Activated B cell treated with CpG ODN at 0.5 μM for 24 hours (primary cell): ENCODE data around the gene SCGB1D1. TPM values are rescaled to one million over a fixed set of nuclear protein-coding genes. Genes with fewer than 3 reads are reported as not detected.

Experiments used
- ATAC-seq: fragments of 200-7000 bp; cut with Tn5 transposase; one replicate; pipeline ENCODE4 v1.10.0; 2021; ENCODE audit warnings: low read depth, mild to moderate bottlenecking, moderate library complexity
- CTCF ChIA-PET: fragments of 350-600 bp; sonication (Branson Sonifier 250); formaldehyde crosslinking; loops from one replicate; lab custom pipeline; 2021; ENCODE audit warnings: antibody characterized with exemption; lab: Charles Lee
- POLR2A ChIA-PET: fragments of 350-600 bp; sonication (Branson Sonifier 250); formaldehyde crosslinking; loops from one replicate; lab custom pipeline; 2021; ENCODE audit warnings: antibody characterized with exemption; lab: Charles Lee
- DNase-seq: peaks from one replicate; pipeline ENCODE4 v3.0.0; 2022
- H3K27ac Mint-ChIP-seq: one replicate; pipeline ENCODE4 v1.8.0; 2020; ENCODE audit warnings: mixed read lengths
- H3K27me3 Mint-ChIP-seq: one replicate; pipeline ENCODE4 v1.8.0; 2021; ENCODE audit warnings: mixed read lengths
- H3K36me3 Mint-ChIP-seq: one replicate; pipeline ENCODE4 v1.8.0; 2021; ENCODE audit warnings: low read depth, mixed read lengths
- H3K4me1 Mint-ChIP-seq: one replicate; pipeline ENCODE4 v1.8.0; 2021; ENCODE audit warnings: mixed read lengths
- H3K4me3 Mint-ChIP-seq: one replicate; pipeline ENCODE4 v1.8.0; 2020; ENCODE audit warnings: mild to moderate bottlenecking, mixed read lengths
- H3K9me3 Mint-ChIP-seq: one replicate; pipeline ENCODE4 v1.8.0; 2020; ENCODE audit warnings: mixed read lengths
- intact Hi-C: fragments of 100-400 bp; cut with micrococcal nuclease; formaldehyde crosslinking; loops from one replicate; pipeline ENCODE4 v1.15.1; 2024
- total RNA-seq: library from RNA; stranded (reverse); gene quantifications from 2 replicates; pipeline ENCODE4 v1.2.3, GENCODE V29; 2022
- TF ChIP-seq, protein P1 (sequence below): fragments of 200-600 bp; IDR thresholded peaks from one replicate; pipeline ENCODE4 v1.8.0; 2022; ENCODE audit warnings: antibody characterized with exemption, mild to moderate bottlenecking

Gene SCGB1D1
- total RNA-seq, 1 donor from 2014 or later = not detected

DNA sequence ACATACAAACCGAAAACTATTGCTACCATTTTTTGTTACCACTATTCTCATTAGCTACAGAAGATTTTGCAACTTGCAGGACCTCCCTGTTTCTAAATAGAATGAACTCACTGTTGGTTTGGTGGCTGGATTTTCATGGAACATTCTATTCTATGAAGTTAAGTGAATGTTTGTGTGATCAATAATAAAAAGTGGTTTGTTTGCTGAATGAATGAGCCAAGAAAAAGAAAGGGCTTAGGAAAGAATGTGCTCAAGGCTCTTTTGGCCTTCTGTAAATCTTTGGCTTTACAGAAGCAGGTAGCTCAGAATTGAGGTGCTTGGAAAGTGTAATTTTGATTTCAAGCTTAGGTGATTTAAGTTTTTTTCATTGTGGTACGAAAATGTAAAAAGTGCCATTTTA, 46.2 kb downstream of the SCGB1D1 start:
- no peak overlapping the region for H3K4me3 Mint-ChIP-seq
- no peak for DNase-seq
- H3K27me3 Mint-ChIP-seq = peaks cover 28% of the 10 kb centered on the region
- POLR2A ChIA-PET = no interaction called here
- no peaks in the 10 kb centered on the region for H3K36me3 Mint-ChIP-seq
- CTCF ChIA-PET = no interaction called here
- ATAC-seq = no peak
- no peak overlapping the region for H3K27ac Mint-ChIP-seq
- intact Hi-C loops = no loop called here
- no peaks in the 10 kb centered on the region for H3K9me3 Mint-ChIP-seq
- TF ChIP-seq, protein P1, sequence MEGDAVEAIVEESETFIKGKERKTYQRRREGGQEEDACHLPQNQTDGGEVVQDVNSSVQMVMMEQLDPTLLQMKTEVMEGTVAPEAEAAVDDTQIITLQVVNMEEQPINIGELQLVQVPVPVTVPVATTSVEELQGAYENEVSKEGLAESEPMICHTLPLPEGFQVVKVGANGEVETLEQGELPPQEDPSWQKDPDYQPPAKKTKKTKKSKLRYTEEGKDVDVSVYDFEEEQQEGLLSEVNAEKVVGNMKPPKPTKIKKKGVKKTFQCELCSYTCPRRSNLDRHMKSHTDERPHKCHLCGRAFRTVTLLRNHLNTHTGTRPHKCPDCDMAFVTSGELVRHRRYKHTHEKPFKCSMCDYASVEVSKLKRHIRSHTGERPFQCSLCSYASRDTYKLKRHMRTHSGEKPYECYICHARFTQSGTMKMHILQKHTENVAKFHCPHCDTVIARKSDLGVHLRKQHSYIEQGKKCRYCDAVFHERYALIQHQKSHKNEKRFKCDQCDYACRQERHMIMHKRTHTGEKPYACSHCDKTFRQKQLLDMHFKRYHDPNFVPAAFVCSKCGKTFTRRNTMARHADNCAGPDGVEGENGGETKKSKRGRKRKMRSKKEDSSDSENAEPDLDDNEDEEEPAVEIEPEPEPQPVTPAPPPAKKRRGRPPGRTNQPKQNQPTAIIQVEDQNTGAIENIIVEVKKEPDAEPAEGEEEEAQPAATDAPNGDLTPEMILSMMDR = no peak
- no peaks in the 10 kb centered on the region for H3K4me1 Mint-ChIP-seq

DNA sequence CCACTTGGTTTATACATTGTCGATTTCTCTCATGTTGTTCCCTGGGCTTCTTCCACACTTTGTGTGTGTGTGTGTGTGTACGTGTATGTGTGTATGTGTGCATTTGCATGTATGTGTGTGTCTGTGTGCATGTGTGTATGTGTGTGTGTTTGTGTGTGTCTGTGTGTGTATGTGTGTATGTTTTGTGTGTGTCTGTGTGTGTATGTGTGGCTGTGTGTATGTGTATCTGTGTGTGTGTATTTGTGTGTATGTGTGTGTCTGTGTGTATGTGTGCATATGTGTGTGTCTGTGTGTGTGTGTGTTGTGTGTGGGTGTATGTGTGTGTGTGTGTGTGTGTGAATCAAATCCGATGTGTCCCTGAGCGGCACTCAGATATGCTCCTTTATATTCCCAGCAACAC, 47.5 kb downstream of the SCGB1D1 start:
- CTCF ChIA-PET = no interaction called here
- H3K4me3 Mint-ChIP-seq = no peak overlapping the region
- DNase-seq = no peak

DNA sequence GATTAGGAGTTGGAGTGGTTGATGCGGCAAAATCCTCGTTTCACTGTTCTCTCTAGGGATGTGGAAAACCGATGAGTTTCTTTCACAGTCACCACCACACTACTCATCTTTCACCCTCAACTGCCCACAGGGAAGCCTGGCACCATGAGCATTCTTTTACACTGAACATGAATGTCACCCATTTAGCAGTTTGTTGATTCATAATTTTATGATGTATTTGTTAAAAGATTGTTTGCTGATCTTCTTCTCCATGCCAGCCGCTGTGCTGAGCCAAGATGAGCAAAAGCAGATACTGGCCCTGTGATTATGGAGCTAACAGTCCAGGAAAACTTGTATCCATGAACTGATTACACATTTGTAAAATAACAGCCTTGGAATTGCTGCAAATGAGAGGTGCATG, 48.1 kb downstream of the SCGB1D1 start:
- no peaks in the 10 kb centered on the region for H3K4me1 Mint-ChIP-seq
- no peaks in the 10 kb centered on the region for H3K9me3 Mint-ChIP-seq
- CTCF ChIA-PET = no interaction called here
- no peak for ATAC-seq
- H3K27me3 Mint-ChIP-seq = peaks cover 21% of the 10 kb centered on the region
- no peaks in the 10 kb centered on the region for H3K36me3 Mint-ChIP-seq
- H3K27ac Mint-ChIP-seq = no peak overlapping the region
- POLR2A ChIA-PET = no interaction called here
- intact Hi-C loops = no loop called here
- TF ChIP-seq, protein P1 = no peak
- no peak for DNase-seq
- no peak overlapping the region for H3K4me3 Mint-ChIP-seq

More for the DNA sequence above, 47.5 kb downstream of the SCGB1D1 start:
- POLR2A ChIA-PET = no interaction called here
- H3K27ac Mint-ChIP-seq = no peak overlapping the region
- TF ChIP-seq, protein P1 = no peak
- H3K36me3 Mint-ChIP-seq = no peaks in the 10 kb centered on the region
- H3K4me1 Mint-ChIP-seq = no peaks in the 10 kb centered on the region
- no peaks in the 10 kb centered on the region for H3K9me3 Mint-ChIP-seq
- no peak for ATAC-seq
- H3K27me3 Mint-ChIP-seq = peaks cover 22% of the 10 kb centered on the region
- intact Hi-C loops = no loop called here

DNA sequence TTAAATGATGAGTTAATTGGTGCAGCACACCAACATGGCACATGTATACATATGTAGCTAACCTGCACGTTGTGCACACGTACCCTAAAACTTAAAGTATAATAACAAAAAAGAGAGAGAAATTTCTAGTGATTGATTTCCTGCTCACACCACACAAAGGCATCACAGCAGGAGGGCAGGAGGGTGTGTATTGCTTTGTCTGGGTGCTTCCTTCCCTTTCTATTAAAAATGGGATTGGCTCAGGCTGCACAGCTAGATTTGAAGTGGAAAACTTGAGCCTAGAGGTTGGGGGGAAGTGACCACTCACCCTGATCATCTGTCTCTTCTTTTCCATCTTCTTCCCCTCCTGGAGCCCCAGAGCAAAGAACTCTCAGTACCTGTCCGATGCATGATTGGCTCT, 51.1 kb downstream of the SCGB1D1 start:
- TF ChIP-seq, protein P1 = no peak
- intact Hi-C loops = no loop called here
- Mint-ChIP-seq H3K27me3 (peaks cover 25% of the 10 kb centered on the region), H3K4me3 (no peak overlapping the region), H3K36me3 (no peaks in the 10 kb centered on the region), H3K4me1 (no peaks in the 10 kb centered on the region), H3K27ac (no peak overlapping the region), H3K9me3 (no peaks in the 10 kb centered on the region)
- CTCF ChIA-PET = no interaction called here
- POLR2A ChIA-PET = no interaction called here
- DNase-seq (no peak), ATAC-seq (no peak)

DNA sequence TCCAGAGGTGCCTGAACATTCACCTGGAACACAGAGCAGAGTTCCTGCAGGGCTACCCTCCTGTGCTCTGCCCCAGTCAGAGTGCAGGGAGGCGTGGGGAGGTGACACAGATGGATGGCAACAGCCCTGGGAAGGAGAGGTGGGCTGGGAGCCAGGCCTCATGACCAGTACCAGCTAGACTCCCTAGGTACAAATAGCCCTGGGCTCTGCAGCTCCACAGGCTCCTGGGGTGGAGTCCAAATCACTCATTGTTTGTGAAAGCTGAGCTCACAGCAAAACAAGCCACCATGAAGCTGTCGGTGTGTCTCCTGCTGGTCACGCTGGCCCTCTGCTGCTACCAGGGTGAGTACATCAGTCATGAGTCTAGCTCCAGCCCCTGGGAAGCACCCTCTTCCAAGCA, 52.0 kb downstream of the SCGB1D1 start, which contains the start of gene SCGB1D2:
SCGB1D2 (plus strand) TSS at position 219 of the 400 bp plus-strand sequence; CDS start at position 288, 69 bp downstream.
- no peak within 1 kb of the TSS for H3K27ac Mint-ChIP-seq
- no peak for DNase-seq
- H3K4me3 Mint-ChIP-seq = no peak within 1 kb of the TSS
- H3K36me3 Mint-ChIP-seq = no peaks in the 10 kb centered on the region
- peaks cover 29% of the 10 kb centered on the region for H3K27me3 Mint-ChIP-seq
- no peak for ATAC-seq
- POLR2A ChIA-PET = no interaction called here
- intact Hi-C loops = no loop called here
- TF ChIP-seq, protein P1 = no peak
- H3K4me1 Mint-ChIP-seq = no peaks in the 10 kb centered on the region
- no peaks in the 10 kb centered on the region for H3K9me3 Mint-ChIP-seq
- CTCF ChIA-PET = no interaction called here

Other genes with a start within 250 kb of the SCGB1D1 start
- 0.16 and 0.44 TPM in 2 replicates for gene BEST1, start 239.9 kb upstream of the SCGB1D1 start, total RNA-seq
- 865 and 906 TPM in 2 replicates for gene FTH1, start 222.6 kb upstream of the SCGB1D1 start, total RNA-seq
- gene INCENP, start 66.2 kb upstream of the SCGB1D1 start, total RNA-seq = 29.0 and 34.8 TPM in 2 replicates
- not detected in 2 replicates for gene SCGB2A1, start 18.5 kb downstream of the SCGB1D1 start, total RNA-seq
- not detected in 2 replicates for gene SCGB1D2, start 52.0 kb downstream of the SCGB1D1 start, total RNA-seq
- gene SCGB2A2, start 79.9 kb downstream of the SCGB1D1 start, total RNA-seq = not detected in 2 replicates
- gene SCGB1D4, start 108.9 kb downstream of the SCGB1D1 start, total RNA-seq = not detected in 2 replicates
- gene ASRGL1, start 147.2 kb downstream of the SCGB1D1 start, total RNA-seq = 0.98 and 1.3 TPM in 2 replicates
- not detected in 2 replicates for gene SCGB1A1, start 228.8 kb downstream of the SCGB1D1 start, total RNA-seq